ENCODE results near the gene BMAL1.
"Not testable (repeated sequence)": the region's sequence is repeated elsewhere in the genome, so short reads cannot be mapped to it uniquely, and the experiment has no call there.

Gene BMAL1

GRCh38 chr11:13434247-13435205 is 156.9 kb downstream of the BMAL1 start:
- H4K20me1 ChIP-seq (ENCODE audit: insufficient read depth, low read length): no peaks in the 10 kb centered on the region
- no peak overlapping the region for H3K27ac ChIP-seq (ENCODE audit: low read depth, low read length, poor library complexity, severe bottlenecking)
- H3F3A ChIP-seq (ENCODE audit: insufficient read depth, low read length): 0 out of 2 replicates have a peak, but pooled peaks cover 2% of the 10 kb centered on the region
- no peak overlapping the region for H3K4me2 ChIP-seq (ENCODE audit: low read length)
- H2AFZ ChIP-seq (ENCODE audit: low read length): no peak overlapping the region
- no peak overlapping the region for H3K4me3 ChIP-seq (ENCODE audit: low read depth, low read length, poor library complexity, severe bottlenecking)
- H3K79me2 ChIP-seq (ENCODE audit: insufficient read depth, low read length): peaks cover 5% of the 10 kb centered on the region; the same call in 1 of the 2 replicates
- H3K4me1 ChIP-seq (ENCODE audit: insufficient read depth, low read length, severe bottlenecking): no peaks in the 10 kb centered on the region
- H3K9ac ChIP-seq (ENCODE audit: low read length): no peak overlapping the region
- H3K9me2 ChIP-seq (ENCODE audit: low read depth, low read length): no peaks in the 10 kb centered on the region
- H3K27me3 ChIP-seq (ENCODE audit: insufficient read depth, low read length): no peaks in the 10 kb centered on the region
- no peaks in the 10 kb centered on the region; the same call in 1 of the 2 replicates for H3K9me3 ChIP-seq (ENCODE audit: low read length)
- TF ChIP-seq EZH2 (IDR thresholded peaks at IDR 0.05; ENCODE audit: borderline replicate concordance, low read length): no peak
- TF ChIP-seq, protein P1, sequence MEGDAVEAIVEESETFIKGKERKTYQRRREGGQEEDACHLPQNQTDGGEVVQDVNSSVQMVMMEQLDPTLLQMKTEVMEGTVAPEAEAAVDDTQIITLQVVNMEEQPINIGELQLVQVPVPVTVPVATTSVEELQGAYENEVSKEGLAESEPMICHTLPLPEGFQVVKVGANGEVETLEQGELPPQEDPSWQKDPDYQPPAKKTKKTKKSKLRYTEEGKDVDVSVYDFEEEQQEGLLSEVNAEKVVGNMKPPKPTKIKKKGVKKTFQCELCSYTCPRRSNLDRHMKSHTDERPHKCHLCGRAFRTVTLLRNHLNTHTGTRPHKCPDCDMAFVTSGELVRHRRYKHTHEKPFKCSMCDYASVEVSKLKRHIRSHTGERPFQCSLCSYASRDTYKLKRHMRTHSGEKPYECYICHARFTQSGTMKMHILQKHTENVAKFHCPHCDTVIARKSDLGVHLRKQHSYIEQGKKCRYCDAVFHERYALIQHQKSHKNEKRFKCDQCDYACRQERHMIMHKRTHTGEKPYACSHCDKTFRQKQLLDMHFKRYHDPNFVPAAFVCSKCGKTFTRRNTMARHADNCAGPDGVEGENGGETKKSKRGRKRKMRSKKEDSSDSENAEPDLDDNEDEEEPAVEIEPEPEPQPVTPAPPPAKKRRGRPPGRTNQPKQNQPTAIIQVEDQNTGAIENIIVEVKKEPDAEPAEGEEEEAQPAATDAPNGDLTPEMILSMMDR (IDR thresholded peaks at IDR 0.05; ENCODE audit: low read length): no peak
- H3K36me3 ChIP-seq (ENCODE audit: insufficient read depth, low read length): no peaks in the 10 kb centered on the region

- H3K27ac ChIP-seq (ENCODE audit: low read depth, low read length, poor library complexity, severe bottlenecking); H3K9ac ChIP-seq (ENCODE audit: low read length); H3K4me1 ChIP-seq (ENCODE audit: insufficient read depth, low read length, severe bottlenecking); H3K9me2 ChIP-seq (ENCODE audit: low read depth, low read length); H3K4me2 ChIP-seq (ENCODE audit: low read length); H3K4me3 ChIP-seq (ENCODE audit: low read depth, low read length, poor library complexity, severe bottlenecking); H3F3A ChIP-seq (ENCODE audit: insufficient read depth, low read length); H3K9me3 ChIP-seq (ENCODE audit: low read length); H4K20me1 ChIP-seq (ENCODE audit: insufficient read depth, low read length); H3K27me3 ChIP-seq (ENCODE audit: insufficient read depth, low read length); H3K79me2 ChIP-seq (ENCODE audit: insufficient read depth, low read length); H2AFZ ChIP-seq (ENCODE audit: low read length); H3K36me3 ChIP-seq (ENCODE audit: insufficient read depth, low read length): not testable (repeated sequence)
These were observed 159.2 kb downstream of the BMAL1 start for GRCh38 chr11:13436836-13437235.

All from OCI-LY1 (cell line).